Amniotic stem cell (primary cell): Measurements from ENCODE around the gene PKP4.
"Not testable (repeated sequence)": the region's sequence is repeated elsewhere in the genome, so short reads cannot be mapped to it uniquely, and the experiment has no call there.

ENCODE experiments used
- DNase-seq: peaks from one replicate; lab custom pipeline; 2025; lab: John Stamatoyannopoulos, UW

PKP4 gene

DNA sequence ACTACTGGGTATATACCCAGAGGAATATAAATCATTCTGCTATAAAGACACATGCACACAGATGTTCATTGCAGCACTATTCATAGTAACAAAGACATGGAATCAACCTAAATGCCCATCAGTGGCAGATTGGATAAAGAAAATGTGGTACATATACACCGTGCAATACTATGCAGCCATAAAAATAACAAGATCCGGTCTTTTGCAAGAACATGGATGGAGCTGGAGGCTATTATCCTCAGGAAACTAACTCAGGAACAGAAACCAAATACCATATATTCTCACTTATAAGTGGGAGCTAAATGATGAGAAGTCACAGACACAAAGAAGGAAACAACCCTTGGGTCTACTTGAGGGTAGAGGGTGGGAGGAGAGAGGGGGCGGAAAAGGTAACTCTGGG lies 16.5 kb downstream of the PKP4 start:
- not testable (repeated sequence) for DNase-seq

DNA sequence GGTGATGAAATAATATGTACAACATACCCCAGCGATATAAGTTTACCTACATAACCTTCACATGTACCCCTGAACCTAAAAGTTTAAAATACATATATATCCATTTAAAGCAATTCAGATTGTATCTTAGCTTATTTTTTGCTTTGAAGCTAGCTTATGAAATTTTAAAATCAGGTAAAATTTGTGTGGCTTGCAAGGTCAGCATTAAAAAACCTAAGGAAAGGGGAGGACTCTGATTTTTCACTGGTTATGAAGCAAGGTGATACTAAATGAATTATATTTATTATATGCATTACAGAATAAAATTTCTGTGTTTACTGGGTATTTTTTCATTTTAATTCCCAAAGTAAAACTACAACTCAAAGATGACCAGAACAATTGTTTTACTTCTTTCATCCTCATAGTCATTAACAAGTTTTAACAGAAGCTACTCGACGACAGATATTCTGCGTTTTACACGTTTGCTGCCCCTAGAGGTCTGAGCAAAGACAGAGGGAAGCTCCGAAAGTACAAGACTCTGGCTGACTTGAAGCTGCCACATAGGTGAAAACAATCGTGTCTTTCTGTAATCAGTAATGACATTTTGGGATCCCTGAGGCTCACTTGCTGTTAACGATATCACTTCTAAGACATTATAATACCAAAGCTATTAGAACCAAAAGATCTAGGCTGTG lies 17.1 kb downstream of the PKP4 start:
- no peak for DNase-seq

DNA sequence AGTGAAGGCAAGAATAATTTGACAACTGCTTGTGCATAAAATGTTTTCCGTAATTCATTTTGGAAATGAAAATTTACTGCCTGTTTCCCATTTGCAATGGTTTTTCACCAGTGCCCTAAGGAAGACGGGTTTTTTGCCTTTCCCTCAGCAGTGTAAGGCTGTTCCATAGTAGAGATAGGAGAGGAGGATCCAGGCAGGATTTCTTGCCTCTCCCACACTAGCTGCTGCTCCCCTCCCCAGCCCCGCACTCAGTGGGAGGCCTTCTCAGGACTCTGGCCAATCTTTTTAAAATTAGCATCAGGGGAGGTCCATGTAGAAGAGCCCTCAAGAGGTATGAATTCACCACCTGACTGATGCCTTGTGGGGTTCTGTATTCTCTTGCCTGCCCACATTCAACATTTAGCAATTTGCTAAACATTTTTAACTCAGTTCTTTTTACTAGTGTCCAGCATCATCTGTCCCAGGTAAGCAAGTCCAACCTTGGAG lies 17.8 kb downstream of the PKP4 start:
- DNase-seq: not testable (repeated sequence)

DNA sequence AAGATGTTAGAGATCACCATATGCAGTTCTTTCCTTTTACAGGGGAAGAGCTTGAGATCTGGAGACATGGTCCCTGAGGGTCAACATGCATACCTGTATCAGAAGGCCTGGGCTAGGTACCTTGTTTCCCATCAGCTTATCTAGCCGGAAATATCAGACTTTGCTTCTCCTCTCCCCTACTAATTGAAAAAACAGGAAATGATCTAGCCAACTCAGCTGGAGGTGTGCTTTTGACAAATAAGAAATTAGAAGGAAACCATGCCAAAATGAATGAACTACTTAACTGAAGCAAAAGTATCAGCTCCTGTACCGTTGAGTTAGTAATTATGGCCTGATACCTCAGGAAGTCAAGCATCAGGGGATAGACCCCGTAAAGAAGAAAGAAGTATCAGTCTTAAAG lies 20.4 kb downstream of the PKP4 start:
- DNase-seq: no peak

DNA sequence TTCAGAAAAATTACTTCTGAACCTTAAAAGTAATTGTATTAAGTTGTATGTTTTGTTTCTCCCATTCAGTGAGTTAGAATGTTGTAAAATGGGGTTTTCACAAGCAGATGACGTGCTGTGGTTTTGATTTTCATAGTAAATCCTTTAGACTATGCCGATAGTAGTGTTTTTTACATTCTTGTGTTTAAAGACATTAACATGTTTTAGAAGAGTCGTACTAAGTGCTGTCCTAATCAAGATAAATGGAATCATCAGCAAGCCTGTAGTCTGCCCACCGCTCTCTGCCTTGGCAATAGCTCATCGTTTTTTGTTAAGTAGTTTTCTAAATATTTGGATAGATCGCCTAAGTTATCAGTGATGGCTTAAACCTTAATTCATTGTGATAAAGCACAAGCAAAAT lies 21.5 kb downstream of the PKP4 start:
- no peak for DNase-seq

DNA sequence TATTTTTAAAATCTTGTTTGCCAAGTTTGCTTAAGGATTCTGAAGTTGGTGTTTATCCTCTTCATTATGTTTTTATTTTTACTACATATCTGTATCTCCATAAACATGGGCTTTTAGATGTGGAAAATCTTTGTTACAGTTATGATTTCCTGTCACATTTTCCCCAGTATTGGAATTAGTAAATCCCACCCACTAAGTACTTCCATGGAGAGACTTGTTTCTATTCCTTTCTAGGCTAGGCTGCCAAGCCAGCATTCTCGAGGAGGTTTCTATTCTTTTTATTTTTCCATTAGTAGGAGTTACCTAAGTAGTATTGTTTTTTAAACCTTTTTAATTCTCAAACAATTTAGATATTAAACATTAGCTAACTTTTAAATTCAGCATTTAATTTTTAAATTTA lies 22.1 kb downstream of the PKP4 start:
- DNase-seq: no peak

DNA sequence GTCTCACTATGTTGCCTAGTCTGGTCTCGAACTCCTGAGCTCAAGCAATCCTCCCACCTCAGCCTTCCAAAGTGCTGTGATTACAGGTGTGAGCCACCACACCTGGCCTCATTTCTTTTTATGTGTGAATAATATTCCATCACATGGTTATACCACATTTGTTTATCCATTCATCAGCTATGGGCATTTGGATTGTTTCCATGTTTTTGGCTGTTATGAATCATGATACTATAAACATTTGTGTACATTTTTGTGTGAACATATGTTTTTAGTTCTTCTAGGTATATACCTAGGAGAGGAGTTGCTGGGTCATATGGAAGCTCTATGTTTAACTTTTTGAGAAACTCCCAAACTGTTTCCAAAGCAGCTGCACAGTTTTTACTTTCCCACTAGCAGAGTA lies 24.4 kb downstream of the PKP4 start:
- no peak for DNase-seq

DNA sequence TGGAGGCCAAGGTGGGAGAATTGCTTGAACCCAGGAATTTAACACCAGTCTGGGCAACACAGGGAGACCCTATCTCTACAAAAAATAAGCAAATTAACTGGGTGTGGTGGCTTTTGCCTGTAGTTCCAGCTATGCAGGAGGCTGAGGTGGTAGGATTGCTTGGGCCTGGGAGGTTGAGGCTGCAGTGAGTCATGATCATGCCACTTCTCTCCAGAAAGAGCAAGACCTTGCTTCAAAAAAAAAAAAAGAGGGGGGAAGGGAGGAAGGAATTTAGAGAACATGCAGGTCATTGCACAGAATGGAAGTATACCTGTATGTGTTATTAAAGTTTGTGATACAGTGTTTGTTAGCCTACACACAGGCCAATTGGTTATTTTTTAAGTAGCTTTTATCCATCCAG lies 25.8 kb downstream of the PKP4 start:
- no peak for DNase-seq

DNA sequence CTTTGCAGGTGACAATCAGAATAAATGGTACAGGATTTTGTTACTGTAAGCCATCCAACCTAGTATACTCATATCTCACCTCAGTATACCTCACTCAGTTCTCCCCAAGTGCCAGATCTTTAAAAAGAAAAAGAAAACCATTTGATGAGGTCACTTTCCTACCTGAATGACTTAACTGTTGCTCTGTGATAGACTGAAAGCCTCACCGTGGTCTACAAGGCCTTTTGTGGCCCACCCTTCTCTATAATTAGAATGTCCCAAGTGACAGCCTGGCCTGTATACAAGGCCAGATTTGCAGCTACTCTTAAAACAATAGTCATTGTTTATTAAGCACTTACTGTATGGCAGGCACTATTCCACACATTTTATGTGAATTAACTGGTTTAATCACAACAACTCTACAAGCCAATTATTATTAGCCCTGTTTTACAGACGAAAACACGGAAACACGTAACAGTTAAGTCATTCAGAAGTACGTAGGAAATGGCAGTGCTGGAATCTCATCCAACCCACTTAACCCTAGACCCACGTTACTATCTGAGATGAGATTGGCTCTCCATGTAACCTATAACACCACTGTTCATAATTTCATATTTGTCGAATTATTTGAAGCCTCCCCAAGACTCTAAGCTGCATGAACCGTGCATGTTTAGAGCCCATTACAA lies 28.3 kb downstream of the PKP4 start:
- no peak for DNase-seq

DNA sequence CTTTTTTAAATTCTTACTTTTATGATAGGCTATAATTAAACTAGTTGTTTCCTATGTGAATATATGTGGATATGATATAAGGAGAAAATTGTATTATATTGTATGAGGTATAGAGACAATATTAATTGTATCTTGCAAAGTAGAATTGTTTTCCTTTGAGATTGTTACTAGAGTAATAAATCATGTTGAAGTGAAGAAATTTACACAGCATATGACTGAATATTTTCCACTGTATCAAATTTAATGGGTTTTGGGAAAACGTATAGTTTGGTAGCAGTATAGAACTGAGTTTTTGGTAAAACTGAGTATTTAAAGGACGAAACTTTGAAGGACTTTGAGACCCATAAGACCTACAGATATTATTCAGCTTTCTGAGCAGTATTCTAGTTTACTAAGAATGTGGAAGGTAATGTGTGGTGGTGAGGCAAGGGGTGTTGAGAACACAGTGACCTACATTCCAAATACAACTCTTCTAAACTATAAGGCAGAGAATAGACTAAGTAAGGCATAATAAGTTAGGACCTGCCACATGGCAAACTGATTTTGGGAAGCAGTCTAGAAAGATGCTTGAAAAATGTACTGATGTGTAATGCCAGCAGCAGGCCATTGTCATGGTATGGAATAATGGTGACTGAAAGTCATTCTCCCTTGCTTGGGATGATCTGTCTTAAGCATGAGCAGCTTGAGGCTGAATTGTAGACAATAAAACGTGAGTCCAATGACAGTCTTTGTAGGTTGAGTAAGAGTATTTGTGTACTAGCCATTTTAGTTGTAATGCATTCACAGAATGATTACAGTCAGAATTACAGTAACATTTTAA lies 29.6 kb downstream of the PKP4 start:
- no peak for DNase-seq

DNA sequence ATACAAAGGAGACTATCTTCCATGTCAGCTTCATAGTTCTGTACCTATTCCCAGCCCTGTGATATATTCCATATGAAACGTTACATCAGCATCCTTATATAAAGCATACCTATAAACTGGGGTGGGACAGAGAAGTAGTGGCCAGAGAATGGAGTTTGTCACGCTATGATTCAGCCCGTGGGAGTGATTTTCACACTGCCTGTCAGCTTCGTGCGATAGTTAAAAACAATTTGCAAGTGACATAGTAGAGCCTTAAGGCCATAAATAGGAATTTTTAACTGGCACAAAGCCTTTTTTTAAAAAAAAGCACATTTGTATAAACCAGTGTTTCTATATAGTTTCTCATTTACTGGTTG lies 30.2 kb downstream of the PKP4 start:
- no peak for DNase-seq

DNA sequence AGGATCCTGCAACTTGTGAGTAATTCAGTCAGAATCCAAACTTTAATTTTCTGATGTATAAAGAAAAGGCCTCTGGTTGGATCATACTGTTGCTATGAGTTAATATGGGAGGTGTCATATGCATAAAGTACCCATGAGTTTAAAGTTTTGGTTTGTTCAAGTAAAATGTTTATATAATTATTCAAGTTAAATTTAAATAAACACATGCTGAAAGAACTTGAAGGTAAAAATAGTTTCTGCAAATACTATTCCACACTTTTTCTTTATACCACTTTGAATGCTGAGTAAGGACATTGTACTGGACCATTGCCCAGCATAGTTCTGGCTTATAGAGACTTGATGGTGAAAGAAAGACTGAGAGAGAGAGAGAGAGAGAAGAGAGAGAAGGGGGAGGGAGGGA lies 30.7 kb downstream of the PKP4 start:
- DNase-seq: peak; percentile 52

DNA sequence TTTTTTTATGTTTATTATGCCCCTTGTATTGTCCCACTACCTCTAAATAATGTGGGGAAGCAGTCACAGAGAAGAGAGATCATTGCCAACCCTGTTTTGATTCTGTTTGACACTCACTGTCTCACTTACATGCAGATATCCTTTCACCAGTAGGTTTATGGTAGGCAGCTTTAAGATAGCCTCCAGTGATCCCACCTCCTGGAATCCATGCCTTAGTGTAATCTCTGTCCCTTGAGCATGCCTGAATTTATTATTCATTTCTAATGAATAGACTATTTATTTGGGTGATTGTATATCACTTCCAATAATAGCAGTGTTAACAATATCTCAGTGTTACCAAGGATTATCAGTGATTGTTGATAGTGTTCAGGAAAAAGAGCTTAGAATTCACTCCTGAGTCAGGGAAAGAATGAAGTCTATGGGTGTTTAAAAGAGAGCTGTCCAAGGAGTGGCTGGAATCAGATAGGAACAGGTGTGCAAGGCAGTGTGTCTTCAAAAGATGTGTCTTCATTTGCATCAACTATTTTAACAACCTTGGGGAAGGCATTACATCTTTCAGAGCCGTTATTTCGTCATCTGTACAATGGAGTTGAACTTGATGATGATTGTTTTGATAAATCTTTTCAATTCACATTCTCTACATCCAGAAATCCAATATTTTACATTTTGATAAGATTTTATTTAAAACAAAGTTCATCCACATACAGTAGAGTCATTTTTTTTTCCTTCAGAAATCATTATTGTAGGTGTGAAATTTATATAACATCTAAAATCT lies 31.9 kb downstream of the PKP4 start:
- no peak for DNase-seq

DNA sequence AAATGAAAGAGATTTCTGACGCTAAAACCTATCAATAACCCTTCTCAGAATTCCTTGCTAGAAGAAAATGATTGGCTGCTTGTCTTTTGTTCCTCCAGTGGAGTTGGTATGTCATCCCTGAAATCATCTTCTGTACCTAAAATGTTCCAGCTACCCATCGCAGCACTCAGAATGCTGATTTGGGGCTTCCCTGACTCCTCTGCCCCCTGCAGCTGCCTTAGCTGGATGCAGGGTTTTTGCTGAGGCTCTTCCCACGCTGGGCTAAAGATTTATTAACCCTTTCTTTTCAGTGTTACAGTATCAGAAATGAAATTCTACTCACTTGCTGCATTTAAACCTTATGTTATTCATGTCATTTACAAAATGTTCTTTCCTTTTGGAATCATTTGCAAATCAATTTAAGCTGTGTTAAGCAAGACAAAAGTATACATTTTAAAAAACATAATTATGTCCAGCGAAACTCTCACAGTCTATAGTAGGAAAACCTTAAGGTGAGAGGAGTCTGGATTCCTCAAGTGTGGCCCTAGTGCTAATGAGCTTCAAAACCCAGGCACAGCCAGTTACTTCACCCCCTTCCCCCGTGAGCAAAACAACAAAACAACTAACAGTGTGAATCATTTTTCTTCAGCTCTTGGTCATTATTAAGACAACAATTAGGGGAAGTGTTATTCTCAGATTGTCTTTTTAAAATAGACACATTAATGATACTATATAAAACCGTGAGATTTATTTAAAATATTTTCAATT lies 32.8 kb downstream of the PKP4 start:
- no peak for DNase-seq

DNA sequence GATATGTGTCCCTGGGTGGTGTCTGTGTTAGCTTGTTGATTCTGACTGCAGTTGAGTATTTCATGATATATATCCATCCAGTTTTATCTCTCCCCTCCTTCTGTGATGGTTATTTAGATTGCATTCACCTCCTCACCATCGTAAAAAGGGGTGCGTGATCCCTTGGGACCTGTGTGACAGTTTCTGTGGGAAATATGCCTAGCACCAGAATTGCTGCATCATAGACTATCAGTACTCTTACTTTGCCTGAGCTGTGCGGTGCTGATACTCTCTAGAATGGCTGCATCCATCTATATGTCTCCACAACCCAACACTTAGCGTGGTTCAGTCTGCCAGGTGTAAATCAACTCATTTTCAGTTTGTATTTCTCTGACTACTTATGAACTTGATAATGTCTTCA lies 34.3 kb downstream of the PKP4 start:
- DNase-seq: no peak

DNA sequence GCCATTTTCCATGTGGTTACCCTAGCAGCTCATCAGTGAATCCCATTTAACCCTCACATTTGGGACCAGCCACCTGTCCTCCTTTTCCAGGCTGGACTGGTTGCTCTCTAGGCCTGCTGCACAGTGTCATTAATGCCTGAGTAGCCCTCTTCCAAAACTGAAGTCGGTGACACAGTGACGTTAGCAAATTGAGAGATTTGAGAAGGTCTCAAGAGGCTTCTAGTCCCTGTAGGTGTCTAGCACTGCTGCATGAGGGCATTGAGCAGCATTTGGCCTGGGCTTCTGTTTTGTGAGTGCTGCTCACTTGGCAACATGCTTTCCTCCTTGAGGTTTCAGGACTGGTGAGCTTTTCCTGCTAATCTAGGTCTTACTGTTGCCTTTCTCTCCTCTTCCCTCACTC lies 36.7 kb downstream of the PKP4 start:
- DNase-seq: no peak

DNA sequence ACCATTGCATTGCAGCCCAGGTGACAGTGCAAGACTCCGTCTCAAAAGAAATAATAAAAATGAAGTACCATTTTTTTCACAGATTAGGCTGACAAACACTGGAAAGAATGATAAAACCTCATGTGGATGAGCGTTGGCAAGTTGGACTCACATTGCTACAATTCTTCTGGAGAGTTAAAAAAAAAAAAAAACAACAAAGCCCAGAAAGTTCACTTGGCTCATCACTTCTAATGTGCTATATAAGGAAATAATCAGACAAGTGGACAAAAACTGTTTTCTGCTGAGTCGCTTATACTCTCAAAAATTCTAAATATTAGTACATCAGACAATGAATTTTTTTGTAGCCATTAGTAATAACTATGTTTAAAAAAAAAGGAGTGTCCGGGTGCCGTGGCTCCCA lies 38.4 kb downstream of the PKP4 start:
- peak; percentile 57 for DNase-seq

DNA sequence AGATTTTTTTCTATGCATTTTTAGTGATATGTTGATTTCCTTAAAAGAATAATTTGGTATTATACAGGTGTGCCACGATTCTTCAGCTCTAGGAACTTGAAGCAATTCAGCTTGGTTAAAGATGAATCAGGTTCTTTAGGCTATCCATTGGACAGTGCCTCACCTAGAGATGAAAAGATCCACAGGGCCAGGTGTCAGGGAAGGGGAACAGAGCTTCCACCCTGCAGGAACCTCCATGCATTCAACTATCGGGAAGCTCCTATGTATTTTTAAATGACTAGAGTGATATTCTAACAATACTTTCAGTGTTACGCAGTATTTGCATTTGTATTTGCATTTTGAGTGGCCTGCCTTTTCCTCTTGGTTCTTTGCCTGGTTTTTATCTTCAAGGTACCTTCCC lies 40.2 kb downstream of the PKP4 start:
- no peak for DNase-seq

DNA sequence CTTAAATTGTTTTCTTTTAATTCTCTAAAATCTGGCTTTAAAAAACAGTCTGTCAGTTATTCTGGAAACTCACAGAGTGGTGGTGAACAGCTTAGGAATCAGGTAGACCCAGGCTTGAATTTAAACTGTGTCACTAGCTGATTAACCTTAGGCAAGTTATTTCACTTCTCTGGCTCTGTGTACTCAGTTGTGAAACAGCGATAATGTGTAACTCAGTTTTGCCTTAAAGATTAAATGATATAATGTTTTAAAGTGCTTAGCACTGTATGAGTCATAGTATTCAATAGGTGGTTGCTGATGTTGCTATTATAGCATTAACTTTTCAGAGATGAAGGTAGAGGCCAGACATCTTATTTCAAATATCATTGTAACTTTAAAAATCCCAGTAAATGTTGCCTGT lies 40.7 kb downstream of the PKP4 start:
- no peak for DNase-seq

DNA sequence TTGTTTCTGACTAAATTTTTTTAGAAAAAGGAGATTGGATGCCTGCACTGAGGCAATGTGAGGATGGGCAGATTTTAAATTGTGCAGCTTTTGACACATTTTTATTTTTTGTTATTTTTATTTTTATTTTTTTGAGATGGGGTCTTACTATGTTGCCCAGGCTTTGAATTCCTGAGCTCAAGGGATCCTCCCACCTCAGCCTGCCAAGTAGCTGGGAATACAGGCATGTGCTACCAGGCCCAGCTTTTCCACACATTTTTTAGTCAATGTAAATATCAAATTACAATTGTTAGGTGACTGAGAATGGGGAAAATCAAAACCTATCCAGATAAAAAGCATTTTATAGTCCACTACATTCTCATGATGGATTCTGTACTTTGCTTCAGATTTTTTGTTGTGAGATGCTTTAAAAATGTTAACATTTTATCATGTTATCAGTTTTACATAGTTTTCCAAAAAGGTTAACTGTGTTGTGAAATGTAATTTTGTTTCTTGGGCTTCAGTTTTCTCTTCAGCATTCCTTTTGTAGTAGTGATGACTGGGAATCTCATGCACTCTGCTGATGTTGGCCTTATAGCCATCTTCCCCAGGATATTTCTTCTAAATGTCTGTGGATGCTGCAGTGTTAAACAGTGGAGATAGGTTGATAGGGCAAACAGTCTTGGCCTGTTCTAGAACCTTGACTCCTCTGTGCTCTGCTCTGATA lies 41.4 kb downstream of the PKP4 start:
- no peak for DNase-seq

DNA sequence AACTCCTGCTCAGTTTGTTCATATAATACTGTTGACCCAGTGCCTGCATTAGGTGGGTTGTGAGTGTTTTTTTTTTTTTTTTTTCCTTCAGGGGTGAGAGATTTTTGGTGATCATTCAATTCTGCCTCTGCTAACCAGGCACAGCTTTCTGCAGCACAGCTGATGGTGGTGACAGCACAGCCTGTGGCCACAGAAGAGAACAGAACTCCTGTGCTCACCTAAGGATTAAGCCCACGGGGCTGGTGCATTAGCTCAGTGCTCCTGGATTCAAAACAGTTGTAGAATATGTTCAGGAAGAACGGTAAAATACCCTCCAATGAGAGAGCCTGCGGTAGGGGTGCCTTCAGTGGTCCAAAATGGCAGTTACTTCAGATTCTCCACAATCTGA lies 42.0 kb downstream of the PKP4 start:
- no peak for DNase-seq
